Measurements from ENCODE around the gene ITGB2.
"Not testable (repeated sequence)": the region's sequence is repeated elsewhere in the genome, so short reads cannot be mapped to it uniquely, and the experiment has no call there.

Gene ITGB2

GRCh38 chr21:44940116-44940631 is 19.5 kb upstream of the ITGB2 start:
- no peak for DNase-seq

DNA sequence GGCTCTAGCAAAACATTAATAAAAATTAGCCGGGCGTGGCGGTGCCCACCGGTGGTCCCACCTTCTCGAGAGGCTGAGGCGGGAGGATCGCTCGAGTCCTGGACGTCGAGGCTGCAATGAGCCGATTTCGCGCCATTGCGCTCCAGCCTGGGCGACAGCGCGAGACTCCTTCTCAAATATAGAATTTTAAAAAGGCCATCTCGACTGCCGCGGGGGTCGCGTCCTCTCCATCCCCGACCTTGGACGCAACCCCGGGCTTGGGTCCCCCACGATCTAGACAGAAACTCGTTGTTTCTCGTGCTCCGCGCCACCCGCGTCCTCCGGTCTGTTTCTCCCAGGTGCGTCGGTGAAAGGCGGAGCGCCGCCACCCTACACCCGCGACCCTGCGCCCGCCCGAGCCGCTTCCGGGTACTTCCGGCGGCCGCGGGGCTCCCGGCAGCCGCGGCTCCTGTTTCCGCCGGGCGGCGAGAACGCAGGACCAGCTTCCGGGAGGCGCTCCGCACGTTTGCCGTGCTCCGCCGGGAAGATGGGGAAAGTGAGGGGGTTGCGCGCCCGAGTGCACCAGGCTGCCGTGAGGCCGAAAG is 18.9 kb upstream of the ITGB2 start, which contains the start of gene SLX9:
Gene SLX9, plus strand, starts transcription at position 498 of the 584 bp plus-strand sequence. Its CDS starts 29 bp downstream, at position 527.
- peak; percentile 73 for DNase-seq

GRCh38 chr21:44938772-44939531 is 18.3 kb upstream of the ITGB2 start:
- no peak for DNase-seq

- no peak for DNase-seq
Measured at GRCh38 chr21:44935533-44935927, 14.8 kb upstream of the ITGB2 start.

DNA sequence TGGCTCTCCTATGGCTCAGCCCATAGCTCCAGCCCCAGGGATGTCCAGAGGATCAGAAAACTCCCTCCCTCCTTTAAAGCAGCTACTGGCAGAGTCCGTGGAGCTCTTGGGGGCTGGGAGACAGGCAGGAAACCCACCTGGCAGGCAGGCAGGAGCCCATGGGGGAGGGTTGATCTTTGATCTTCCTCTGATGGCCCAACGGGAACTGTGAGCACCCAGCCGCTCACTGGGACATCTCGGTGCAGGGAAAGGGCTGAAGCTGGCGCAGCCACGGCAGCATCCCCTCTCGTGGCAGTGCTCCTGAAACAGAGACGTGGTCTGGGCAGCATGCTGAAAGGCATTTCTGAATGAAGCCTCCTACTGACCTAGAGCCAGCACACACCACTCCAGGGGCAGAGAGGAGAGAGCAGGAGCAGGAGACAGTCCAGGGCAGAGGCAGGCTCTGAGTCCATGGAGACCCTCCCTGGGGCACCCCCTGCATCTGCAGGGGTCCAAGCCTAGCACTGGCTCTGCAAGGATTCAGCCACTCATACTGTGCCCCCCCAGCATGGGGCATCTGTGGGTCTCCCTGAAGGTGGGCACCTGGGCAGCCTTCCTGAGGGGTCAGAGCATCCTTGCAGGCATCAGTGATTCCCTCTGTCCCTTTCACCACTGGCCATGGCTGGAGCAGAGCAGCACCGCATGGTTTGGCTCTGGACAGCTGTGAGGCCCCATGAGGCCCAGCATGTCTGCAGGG is 14.3 kb upstream of the ITGB2 start:
- DNase-seq: no peak

DNA sequence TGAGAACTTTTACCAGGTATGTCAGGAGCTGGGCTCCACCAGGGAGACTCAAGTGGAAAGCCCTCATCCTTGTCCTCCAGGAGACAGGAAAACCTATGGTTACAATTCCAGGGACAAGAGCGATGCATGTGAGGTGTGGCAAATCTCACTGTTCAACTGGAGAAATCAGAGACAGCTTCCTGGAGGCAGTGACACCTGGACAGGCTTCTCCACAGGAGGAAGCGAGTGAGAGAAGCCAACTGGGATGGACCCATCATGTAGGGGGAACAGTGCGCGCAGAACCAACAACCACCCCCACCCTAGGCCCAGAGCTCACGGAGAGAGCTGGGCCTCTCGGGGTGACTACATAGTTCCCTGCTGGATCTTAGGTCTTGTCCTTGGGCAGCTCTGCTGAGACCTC is 13.6 kb upstream of the ITGB2 start:
- DNase-seq: no peak

- DNase-seq: no peak
Measured at GRCh38 chr21:44933918-44934260, 13.2 kb upstream of the ITGB2 start.

DNA sequence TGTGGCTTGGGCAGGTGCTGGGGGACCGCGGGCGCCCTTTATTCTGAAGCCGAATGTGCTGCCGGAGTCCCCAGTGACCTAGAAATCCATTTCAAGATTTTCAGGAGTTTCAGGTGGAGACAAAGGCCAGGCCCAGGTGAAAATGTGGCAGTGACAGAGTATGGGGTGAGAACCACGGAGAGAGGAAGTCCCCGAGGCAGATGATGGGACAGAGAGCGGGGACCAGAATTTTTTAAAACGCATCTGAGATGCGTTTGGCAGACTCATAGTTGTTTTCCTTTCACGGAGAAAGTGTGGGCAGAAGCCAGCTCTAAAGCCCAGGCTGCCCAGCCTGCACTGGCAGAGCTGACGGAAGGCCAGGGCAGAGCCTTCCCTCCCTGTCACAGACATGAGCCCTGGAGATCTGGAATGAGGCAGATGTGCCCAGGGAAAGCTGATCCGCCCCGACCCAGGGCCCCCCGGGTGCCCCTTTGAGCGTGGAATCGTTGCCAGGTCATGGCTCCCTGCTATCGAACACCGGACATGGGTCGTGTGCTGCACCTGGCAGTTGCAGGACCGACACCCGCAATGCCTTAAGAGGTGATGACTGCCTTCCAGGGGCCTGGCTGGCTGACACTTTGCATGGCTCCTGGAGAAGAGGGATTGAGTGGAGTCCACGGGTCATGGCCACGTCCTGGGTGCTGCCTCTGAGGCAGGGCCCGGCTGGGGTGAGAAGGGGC is 12.7 kb upstream of the ITGB2 start:
- no peak for DNase-seq

- DNase-seq: no peak
Measured at GRCh38 chr21:44932408-44933181, 11.9 kb upstream of the ITGB2 start.

- no peak for DNase-seq
Measured at GRCh38 chr21:44931501-44932407, 11.1 kb upstream of the ITGB2 start.

DNA sequence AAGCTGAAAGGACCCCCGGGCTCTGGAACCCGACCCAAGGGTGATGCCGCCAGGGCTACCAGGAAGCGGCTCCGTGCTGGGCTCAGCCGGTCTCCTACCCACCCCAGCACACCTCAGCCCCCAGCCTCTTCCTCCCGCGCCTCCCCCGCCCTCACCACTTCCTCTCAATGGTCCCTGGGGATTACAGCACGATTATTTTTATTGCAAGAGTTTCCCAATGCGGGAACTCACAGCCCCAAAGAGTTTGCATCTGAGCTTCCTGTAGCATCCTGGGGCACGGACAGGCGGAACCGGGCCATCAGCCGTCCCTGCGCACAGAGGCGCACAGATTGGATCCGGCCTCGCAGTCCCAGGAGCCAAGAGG is 10.4 kb upstream of the ITGB2 start:
- DNase-seq: no peak

DNA sequence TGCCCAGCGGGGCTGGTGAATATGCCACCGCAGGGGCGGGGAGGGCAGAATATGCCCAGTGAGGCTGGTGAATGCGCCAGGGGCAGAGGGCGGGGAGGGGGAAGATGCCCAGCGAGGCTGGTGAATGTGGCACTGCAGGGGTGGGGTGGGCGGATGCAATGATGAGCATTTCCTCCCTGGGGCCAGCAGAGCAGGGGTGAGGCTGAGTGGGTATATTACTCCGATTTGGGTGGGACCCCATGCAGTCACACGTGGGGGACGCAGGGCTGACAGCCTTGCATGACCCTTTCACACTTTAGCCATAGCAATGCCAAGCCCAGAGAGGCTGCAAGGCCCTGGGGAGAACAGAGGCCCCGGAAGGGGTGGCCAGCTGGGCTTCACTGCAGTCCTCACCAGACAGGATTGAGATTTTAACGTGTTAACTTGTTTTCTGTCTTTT is 9.9 kb upstream of the ITGB2 start:
- no peak for DNase-seq

GRCh38 chr21:44929799-44930542 is 9.3 kb upstream of the ITGB2 start:
- DNase-seq: no peak

GRCh38 chr21:44929242-44929798 is 8.6 kb upstream of the ITGB2 start:
- no peak for DNase-seq

DNA sequence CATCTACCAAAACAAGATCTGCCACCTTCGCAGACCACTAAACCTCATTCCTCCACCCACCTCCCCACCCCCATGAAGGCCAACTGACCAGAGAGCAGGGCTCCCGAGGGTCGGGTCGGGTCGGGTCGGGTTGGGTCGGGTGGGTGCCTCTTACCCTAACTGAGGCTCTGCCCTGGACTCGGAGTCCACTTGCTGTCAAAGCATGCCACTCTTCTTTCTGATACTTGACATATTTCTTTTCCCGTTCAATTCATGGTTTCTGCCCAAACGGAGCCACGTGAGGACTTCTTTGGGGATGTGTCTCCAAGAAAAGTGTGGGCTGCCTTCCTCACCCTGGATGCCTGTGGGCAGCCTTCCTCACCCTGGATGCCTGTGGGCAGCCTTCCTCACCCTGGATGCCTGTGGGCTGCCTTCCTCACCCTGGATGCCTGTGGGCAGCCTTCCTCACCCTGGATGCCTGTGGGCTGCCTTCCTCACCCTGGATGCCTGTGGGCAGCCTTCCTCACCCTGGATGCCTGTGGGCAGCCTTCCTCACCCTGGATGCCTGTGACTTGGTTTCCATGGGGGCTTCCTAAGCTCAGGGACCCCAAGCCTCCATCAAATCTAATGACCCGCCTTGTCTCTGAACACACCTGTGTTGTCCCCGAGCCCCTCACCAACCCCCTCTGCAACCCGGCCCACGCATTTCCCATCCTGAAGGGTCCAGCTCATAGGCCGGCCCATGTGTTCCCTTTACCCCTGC is 8.0 kb upstream of the ITGB2 start:
- DNase-seq: not testable (repeated sequence)

- DNase-seq: no peak
Measured at GRCh38 chr21:44927587-44928461, 7.1 kb upstream of the ITGB2 start.

- no peak for DNase-seq
Measured at GRCh38 chr21:44927259-44927586, 6.5 kb upstream of the ITGB2 start.

DNA sequence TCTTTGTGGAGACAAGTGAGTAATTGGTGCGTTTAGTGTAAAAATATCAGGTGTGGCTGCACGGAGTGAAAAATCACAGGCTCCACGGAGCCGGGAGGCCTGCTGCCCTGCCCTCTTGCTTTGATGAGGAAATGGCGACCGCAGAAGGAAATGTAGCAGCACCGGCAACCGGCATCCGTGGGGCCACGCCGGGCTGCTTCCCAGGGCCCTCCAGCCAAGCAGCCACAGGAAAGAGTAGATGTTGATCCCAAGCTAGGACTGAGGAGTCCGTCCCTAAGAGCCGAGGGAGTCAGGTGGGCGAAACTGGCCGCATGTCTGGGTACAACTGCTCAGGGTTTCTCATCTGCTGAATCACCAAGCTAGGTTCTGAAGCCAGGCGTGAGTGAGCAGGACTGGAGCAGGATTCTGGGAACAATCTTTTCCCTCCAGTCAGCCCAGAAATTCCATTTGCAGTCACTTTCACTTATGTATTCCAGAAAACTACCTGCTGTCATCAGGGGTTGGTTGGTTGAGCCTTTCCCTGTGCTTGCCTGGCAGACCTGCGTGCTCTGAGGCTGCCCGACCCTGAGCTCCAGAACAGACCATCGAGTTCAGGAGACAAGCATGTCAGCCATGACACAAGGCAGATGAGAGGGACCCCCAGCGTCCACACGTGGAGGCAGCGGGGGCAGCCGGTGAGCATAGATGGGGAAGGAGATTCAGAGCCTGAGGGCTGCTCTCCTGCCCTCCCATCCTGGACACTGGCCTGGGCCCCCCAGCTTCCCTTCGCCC is 5.8 kb upstream of the ITGB2 start:
- DNase-seq: no peak

All from NCI-H510A treated with DMSO at 0.1 percent for 48 hours (cell line).